CD4-positive, alpha-beta T cell treated with Interferon alpha-2 for 1 hour (primary cell): ENCODE results near the gene ZCCHC7.
A peak's percentile ranks its signal among the peaks of the same experiment; 100 is the strongest.
"Not testable (repeated sequence)": the region's sequence is repeated elsewhere in the genome, so short reads cannot be mapped to it uniquely, and the experiment has no call there.

ENCODE experiments used
- DNase-seq, 2 donors: peaks; one replicate each; pipeline ENCODE4 v3.0.0-alpha.2; 2020 to 2022

The ZCCHC7 gene

GRCh38 chr9:37259951-37260350 is 139.6 kb downstream of the ZCCHC7 start:
- no peak for DNase-seq

- DNase-seq: no peak
Observed at GRCh38 chr9:37262410-37262809, 142.0 kb downstream of the ZCCHC7 start.

- DNase-seq: no peak
Observed at GRCh38 chr9:37264539-37264938, 144.2 kb downstream of the ZCCHC7 start.

- no peak for DNase-seq
Observed at GRCh38 chr9:37266630-37267029, 146.3 kb downstream of the ZCCHC7 start.

- no peak for DNase-seq
Observed at GRCh38 chr9:37269221-37269620, 148.8 kb downstream of the ZCCHC7 start.

- no peak for DNase-seq
Observed at GRCh38 chr9:37271679-37272078, 151.3 kb downstream of the ZCCHC7 start.

GRCh38 chr9:37273595-37273994 is 153.2 kb downstream of the ZCCHC7 start:
- DNase-seq: no peak

GRCh38 chr9:37281541-37281940 is 161.2 kb downstream of the ZCCHC7 start:
- no peak for DNase-seq

- no peak for DNase-seq
Observed at GRCh38 chr9:37283730-37284325, 163.5 kb downstream of the ZCCHC7 start.

GRCh38 chr9:37284636-37285035 is 164.3 kb downstream of the ZCCHC7 start:
- no peak for DNase-seq

GRCh38 chr9:37286530-37287175 is 166.3 kb downstream of the ZCCHC7 start:
- DNase-seq: no peak

GRCh38 chr9:37287317-37287716 is 166.9 kb downstream of the ZCCHC7 start:
- no peak for DNase-seq

- no peak for DNase-seq
Observed at GRCh38 chr9:37289631-37290030, 169.3 kb downstream of the ZCCHC7 start.

- DNase-seq: no peak
Observed at GRCh38 chr9:37290366-37290939, 170.1 kb downstream of the ZCCHC7 start.

GRCh38 chr9:37290940-37291485 is 170.6 kb downstream of the ZCCHC7 start:
- no peak for DNase-seq

GRCh38 chr9:37291612-37292238 is 171.4 kb downstream of the ZCCHC7 start:
- not testable (repeated sequence) for DNase-seq

- no peak for DNase-seq
Observed at GRCh38 chr9:37292896-37293295, 172.5 kb downstream of the ZCCHC7 start.

GRCh38 chr9:37293664-37294524 is 173.5 kb downstream of the ZCCHC7 start:
- DNase-seq: peak in 1 of 2 donors; percentile 9

GRCh38 chr9:37295178-37295577 is 174.8 kb downstream of the ZCCHC7 start:
- no peak for DNase-seq

GRCh38 chr9:37295796-37296195 is 175.4 kb downstream of the ZCCHC7 start:
- DNase-seq: no peak

- DNase-seq: no peak
Observed at GRCh38 chr9:37297592-37297991, 177.2 kb downstream of the ZCCHC7 start.

- no peak for DNase-seq
Observed at GRCh38 chr9:37300620-37301019, 180.2 kb downstream of the ZCCHC7 start.
